Adrenal gland (tissue), 12 donors: ENCODE measurements around the gene DOCK4. TPM values are rescaled to one million over a fixed set of nuclear protein-coding genes. Genes with fewer than 3 reads are reported as not detected.

Experiments used
- DNase-seq, 7 donors: peaks; one replicate each; pipeline ENCODE4 v3.0.0-alpha.2; 2019 to 2020
- H3K27ac ChIP-seq, 5 donors: fragments of 200-600 bp; sonication (generic) in 4 of 5; 1 replicate in 3 of 5; 2 replicates in 2 of 5; pipeline versions ENCODE4 v1.5.1 to v1.8.0; 2016 to 2020; ENCODE audit warnings: mild to moderate bottlenecking in 1 of 5
- H3K27me3 ChIP-seq: fragments of 200-600 bp; 2 replicates; pipeline ENCODE4 v1.8.0; 2021
- H3K36me3 ChIP-seq, 2 donors: fragments of 200-600 bp; replicated peaks in 1 of 2; 1 replicate in 1 of 2; 2 replicates in 1 of 2; pipeline versions ENCODE4 v1.5.1 to v1.8.0; 2018 to 2022
- H3K4me1 ChIP-seq, 2 donors: fragments of 200-600 bp; replicated peaks in 1 of 2; 1 replicate in 1 of 2; 2 replicates in 1 of 2; pipeline versions ENCODE4 v1.5.1 to v1.8.0; 2018 to 2021
- H3K4me3 ChIP-seq, 4 donors: fragments of 200-600 bp; sonication (generic) in 3 of 4; one replicate each; pipeline ENCODE4 v1.5.1; 2016 to 2018
- H3K9me3 ChIP-seq, 3 donors: fragments of 200-600 bp; sonication (generic) in 1 of 3; replicated peaks in 1 of 3; 1 replicate in 2 of 3; 2 replicates in 1 of 3; pipeline versions ENCODE4 v1.5.1 to v1.8.0; 2016 to 2021
- POLR2A ChIP-seq, 2 donors: fragments of 450-650 bp; IDR thresholded peaks; one replicate each; pipeline ENCODE4 v1.6.1; 2017; ENCODE audit warnings: antibody characterized with exemption in 2 of 2, mild to moderate bottlenecking in 2 of 2, moderate library complexity in 1 of 2
- WGBS, 4 donors: extraction: QIAGEN DNeasy Blood & Tissue Kit in 2 of 4; methylation state at CpG; one replicate each; pipeline versions ENCODE4 v1.1.5 to v1.1.7; 2013 to 2017; 5-methylcytosine and 5-hydroxymethylcytosine counted together
- intact Hi-C, 2 donors: fragments of 100-400 bp; cut with DNase I; formaldehyde crosslinking; loops; one replicate each; pipeline versions ENCODE4 v1.14.1 to v1.15.0; 2022 to 2023
- polyA plus RNA-seq, 3 donors: library from polyadenylated mRNA; stranded (reverse); fragments of 200-250 nt in 2 of 3; fragments of 350-450 nt in 1 of 3; fragmentation: Illumina TruSeq in 1 of 3; extraction: RNeasy Lipid Tissue Mini Kit (QIAGEN cat#74804) in 1 of 3; gene quantifications; one replicate each; pipeline ENCODE4 v1.2.3, GENCODE V29; 2013 to 2014
- total RNA-seq, 9 donors: library from RNA; depleted of rRNA in 4 of 9; stranded (reverse); fragments of >200 nt in 4 of 9; fragments of 120-200 nt in 1 of 9; fragmentation: NEBNext Ultra II Directional in 1 of 9; extraction: Animal tissue kit (Norgen Biotek cat#: 25700) in 1 of 9; gene quantifications; one replicate each; pipeline versions ENCODE4 v1.1.0 to v1.2.4, GENCODE V29; 2013 to 2023
- TF ChIP-seq, protein P1 (sequence below), 6 experiments: fragments of 450-650 bp in 4 of 6; fragments of 200-600 bp in 2 of 6; sonication (generic) in 1 of 6; IDR thresholded peaks; 1 replicate in 5 of 6; 2 replicates in 1 of 6; pipeline versions ENCODE4 v1.5.1 to v1.8.0; 2016 to 2021; ENCODE audit warnings: antibody characterized with exemption in 6 of 6, mild to moderate bottlenecking in 2 of 6, moderate library complexity in 1 of 6
- donor health status: healthy with polysubstance abuse.
- donor health status: Bipolar disorder and iron deficiency.
- donor health status: DM: yes; HTN: yes; CAD: no.
- donor health status: DM: no; HTN: no; CAD: no.
- donor health status: DM: no; HTN: no; CAD: no.
- donor health status: DM: yes; HTN: yes; CAD: no.

DOCK4 gene
- total and polyA plus RNA-seq, 12 donors: 6.2 to 37.6 (median 21.1) TPM

DNA sequence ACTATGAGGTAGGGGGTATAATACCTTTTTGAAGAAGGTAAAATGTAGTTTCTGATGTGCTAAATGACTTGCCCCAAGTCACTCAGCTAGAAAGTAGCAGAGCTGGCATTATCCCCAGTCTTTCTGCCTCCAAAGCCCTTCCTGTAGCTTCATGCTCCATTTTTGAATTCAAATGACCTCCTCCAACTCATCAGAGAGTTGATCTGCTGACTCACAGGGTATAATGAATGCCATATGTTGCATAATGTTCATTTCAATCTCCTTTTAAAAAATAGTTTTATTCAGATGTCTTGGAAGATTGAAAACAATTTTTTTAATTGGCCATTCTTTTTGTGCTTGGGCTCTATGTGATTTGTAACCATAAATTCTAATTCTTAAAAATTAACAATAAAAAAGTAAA is 371.1 kb downstream of the DOCK4 start:
- Histone ChIP-seq H3K36me3 (no peaks in the 10 kb centered on the region), H3K27me3 (no peaks in the 10 kb centered on the region), H3K4me3 (no peak overlapping the region), H3K27ac (no peak overlapping the region), H3K4me1 (peaks cover 0 to 8% of the 10 kb centered on the region in 2 donors), H3K9me3 (no peaks in the 10 kb centered on the region)
- intact Hi-C loops: no loop called here
- DNase-seq: no peak
- no peak for TF ChIP-seq POLR2A (IDR thresholded peaks at IDR 0.05)
- TF ChIP-seq, protein P1, sequence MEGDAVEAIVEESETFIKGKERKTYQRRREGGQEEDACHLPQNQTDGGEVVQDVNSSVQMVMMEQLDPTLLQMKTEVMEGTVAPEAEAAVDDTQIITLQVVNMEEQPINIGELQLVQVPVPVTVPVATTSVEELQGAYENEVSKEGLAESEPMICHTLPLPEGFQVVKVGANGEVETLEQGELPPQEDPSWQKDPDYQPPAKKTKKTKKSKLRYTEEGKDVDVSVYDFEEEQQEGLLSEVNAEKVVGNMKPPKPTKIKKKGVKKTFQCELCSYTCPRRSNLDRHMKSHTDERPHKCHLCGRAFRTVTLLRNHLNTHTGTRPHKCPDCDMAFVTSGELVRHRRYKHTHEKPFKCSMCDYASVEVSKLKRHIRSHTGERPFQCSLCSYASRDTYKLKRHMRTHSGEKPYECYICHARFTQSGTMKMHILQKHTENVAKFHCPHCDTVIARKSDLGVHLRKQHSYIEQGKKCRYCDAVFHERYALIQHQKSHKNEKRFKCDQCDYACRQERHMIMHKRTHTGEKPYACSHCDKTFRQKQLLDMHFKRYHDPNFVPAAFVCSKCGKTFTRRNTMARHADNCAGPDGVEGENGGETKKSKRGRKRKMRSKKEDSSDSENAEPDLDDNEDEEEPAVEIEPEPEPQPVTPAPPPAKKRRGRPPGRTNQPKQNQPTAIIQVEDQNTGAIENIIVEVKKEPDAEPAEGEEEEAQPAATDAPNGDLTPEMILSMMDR (IDR thresholded peaks at IDR 0.05): no peak

DNA sequence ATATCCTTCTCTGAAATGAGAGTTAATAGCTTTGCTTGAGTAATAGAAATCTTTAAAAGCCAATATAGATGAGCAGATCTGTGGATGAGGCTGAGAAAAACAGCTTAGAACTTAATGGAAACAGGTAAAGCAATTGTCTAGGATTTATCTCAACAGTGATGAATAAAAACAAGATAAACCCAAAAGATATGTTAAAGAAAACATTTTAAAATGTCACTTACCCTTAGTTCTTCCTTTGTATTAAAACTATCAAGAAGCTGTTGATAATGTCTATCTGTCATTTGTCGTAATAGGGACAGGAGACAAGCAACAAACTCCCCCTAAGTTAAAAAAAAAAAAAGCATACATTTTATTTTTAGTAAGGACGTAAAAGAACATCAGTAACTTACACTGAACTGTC is 371.8 kb downstream of the DOCK4 start:
- H3K9me3 ChIP-seq: no peaks in the 10 kb centered on the region
- H3K27ac ChIP-seq: no peak overlapping the region
- TF ChIP-seq, protein P1 (IDR thresholded peaks at IDR 0.05): no peak
- TF ChIP-seq POLR2A (IDR thresholded peaks at IDR 0.05): no peak
- H3K36me3 ChIP-seq: no peaks in the 10 kb centered on the region
- intact Hi-C loops: no loop called here
- peaks cover 0 to 8% of the 10 kb centered on the region in 2 donors for H3K4me1 ChIP-seq
- no peaks in the 10 kb centered on the region for H3K27me3 ChIP-seq
- DNase-seq: no peak
- WGBS, 4 donors: 78 to 95% (median 86%) methylated on average over 2 of the region's 2 CpGs
- H3K4me3 ChIP-seq: no peak overlapping the region

DNA sequence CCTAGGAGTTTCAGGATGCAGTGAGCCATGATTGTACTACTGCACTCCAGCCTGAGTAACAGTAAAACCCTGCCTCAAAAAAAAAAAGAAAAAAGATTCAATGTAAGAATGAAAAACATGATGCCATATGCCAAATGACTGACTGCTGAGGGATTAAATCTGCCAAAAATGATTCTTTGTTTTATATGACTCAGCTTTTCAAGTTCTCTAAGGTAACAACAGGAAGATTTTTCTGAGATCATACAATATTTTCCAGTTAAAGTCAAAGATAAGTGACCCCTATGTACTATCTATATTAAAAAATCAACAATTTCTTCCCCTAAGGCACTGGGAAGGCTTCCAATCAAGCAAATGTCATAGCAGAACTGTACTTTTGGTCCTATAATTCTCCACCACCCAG is 372.7 kb downstream of the DOCK4 start:
- intact Hi-C loops: no loop called here
- DNase-seq: no peak
- TF ChIP-seq, protein P1 (IDR thresholded peaks at IDR 0.05): no peak
- TF ChIP-seq POLR2A (IDR thresholded peaks at IDR 0.05): no peak

DNA sequence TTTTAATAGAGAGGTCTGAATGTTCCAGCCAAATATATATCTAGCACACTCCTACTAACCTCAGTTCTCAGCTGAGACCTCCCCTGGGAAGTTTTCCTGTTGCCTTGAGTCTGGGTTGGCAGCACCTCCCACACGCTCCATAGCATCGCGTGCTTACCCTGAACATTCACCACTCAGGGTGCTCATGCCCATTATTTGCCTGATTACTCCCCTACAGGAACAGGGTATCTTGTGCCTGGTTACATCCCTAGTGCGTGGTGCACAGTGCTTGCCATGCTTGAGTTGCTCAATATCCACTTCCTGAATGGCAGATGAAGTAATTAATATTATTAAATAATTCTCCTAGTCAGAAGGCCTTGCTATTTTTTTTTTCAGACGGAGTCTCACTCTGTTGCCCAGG is 374.0 kb downstream of the DOCK4 start:
- DNase-seq: no peak
- 91 to 92% (median 91%) methylated on average over 4 to 5 of the region's 5 CpGs for WGBS, 4 donors
- Histone ChIP-seq H3K36me3 (no peaks in the 10 kb centered on the region), H3K27me3 (no peaks in the 10 kb centered on the region), H3K4me1 (peaks cover 0 to 8% of the 10 kb centered on the region in 2 donors), H3K27ac (no peak overlapping the region), H3K4me3 (no peak overlapping the region), H3K9me3 (no peaks in the 10 kb centered on the region)
- TF ChIP-seq POLR2A (IDR thresholded peaks at IDR 0.05): no peak
- TF ChIP-seq, protein P1 (IDR thresholded peaks at IDR 0.05): no peak
- intact Hi-C loops: no loop called here

More for the DNA sequence above, 372.7 kb downstream of the DOCK4 start:
- H3K9me3 ChIP-seq: no peaks in the 10 kb centered on the region
- no peak overlapping the region for H3K4me3 ChIP-seq
- peaks cover 0 to 8% of the 10 kb centered on the region in 2 donors for H3K4me1 ChIP-seq
- no peaks in the 10 kb centered on the region for H3K36me3 ChIP-seq
- H3K27me3 ChIP-seq: no peaks in the 10 kb centered on the region
- H3K27ac ChIP-seq: no peak overlapping the region
